Measurements from ENCODE around the gene PSMB5. TPM values are rescaled to one million over a fixed set of nuclear protein-coding genes. Genes with fewer than 3 reads are reported as not detected.
"Not testable (repeated sequence)": the region's sequence is repeated elsewhere in the genome, so short reads cannot be mapped to it uniquely, and the experiment has no call there.

PSMB5 gene
- total RNA-seq, 1 donor from 2014 or later, result 92.8 TPM

GRCh38 chr14:23018107-23018506 lies 16.6 kb downstream of the PSMB5 start:
- H3K27me3 ChIP-seq, result no peaks in the 10 kb centered on the region
- no peaks in the 10 kb centered on the region for H3K4me1 ChIP-seq
- H3K9me3 ChIP-seq, result no peaks in the 10 kb centered on the region
- no peak overlapping the region for H3K27ac ChIP-seq
- intact Hi-C loops (cut with DNase I), result no loop called here
- no peaks in the 10 kb centered on the region for H3K36me3 ChIP-seq
- H3K4me3 ChIP-seq, result no peak overlapping the region
- no peak for TF ChIP-seq POLR2A (IDR thresholded peaks at IDR 0.05)
- TF ChIP-seq POLR2AphosphoS5 (IDR thresholded peaks at IDR 0.05; ENCODE audit: insufficient read depth in 1 of 2, low read depth in 1 of 2), result no peak
- no peak for TF ChIP-seq CTCF (IDR thresholded peaks at IDR 0.05)
- DNase-seq (ENCODE audit: extremely low spot score in 2 of 2), result no peak

- Histone ChIP-seq H3K9me3 (no peaks in the 10 kb centered on the region), H3K4me3 (no peak overlapping the region), H3K4me1 (no peaks in the 10 kb centered on the region), H3K36me3 (no peaks in the 10 kb centered on the region), H3K27me3 (no peaks in the 10 kb centered on the region), H3K27ac (no peak overlapping the region)
- DNase-seq (ENCODE audit: extremely low spot score in 2 of 2), result no peak
- TF ChIP-seq POLR2A (IDR thresholded peaks at IDR 0.05), result no peak
- TF ChIP-seq POLR2AphosphoS5 (IDR thresholded peaks at IDR 0.05; ENCODE audit: insufficient read depth in 1 of 2, low read depth in 1 of 2), result no peak
- TF ChIP-seq CTCF (IDR thresholded peaks at IDR 0.05), result no peak
- intact Hi-C loops (cut with DNase I), result no loop called here
Observed at GRCh38 chr14:23017091-23017490, 17.6 kb downstream of the PSMB5 start.

- H3K4me1 ChIP-seq, result no peaks in the 10 kb centered on the region
- no peak overlapping the region for H3K4me3 ChIP-seq
- no peak for DNase-seq (ENCODE audit: extremely low spot score in 2 of 2)
- no peak overlapping the region for H3K27ac ChIP-seq
- no peaks in the 10 kb centered on the region for H3K36me3 ChIP-seq
- H3K27me3 ChIP-seq, result no peaks in the 10 kb centered on the region
- intact Hi-C loops (cut with DNase I), result no loop called here
- TF ChIP-seq POLR2A (IDR thresholded peaks at IDR 0.05) (no peak), CTCF (IDR thresholded peaks at IDR 0.05) (no peak), POLR2AphosphoS5 (IDR thresholded peaks at IDR 0.05; ENCODE audit: insufficient read depth in 1 of 2, low read depth in 1 of 2) (no peak)
- no peaks in the 10 kb centered on the region for H3K9me3 ChIP-seq
Observed at GRCh38 chr14:23015618-23016017, 19.1 kb downstream of the PSMB5 start.

- H3K4me1 ChIP-seq, result peaks cover 11% of the 10 kb centered on the region
- H3K27me3 ChIP-seq; H3K36me3 ChIP-seq; intact Hi-C loops (cut with DNase I); DNase-seq (ENCODE audit: extremely low spot score in 2 of 2); H3K27ac ChIP-seq; H3K9me3 ChIP-seq; H3K4me3 ChIP-seq: not testable (repeated sequence)
Observed at GRCh38 chr14:23013749-23014054, 21.0 kb downstream of the PSMB5 start.

- Histone ChIP-seq H3K27ac (no peak overlapping the region), H3K27me3 (no peaks in the 10 kb centered on the region)
- intact Hi-C loops (cut with DNase I), result no loop called here
Observed at GRCh38 chr14:23013054-23013748, 21.5 kb downstream of the PSMB5 start.

More at GRCh38 chr14:23013054-23013748, 21.5 kb downstream of the PSMB5 start:
- DNase-seq (ENCODE audit: extremely low spot score in 2 of 2), result no peak
- Histone ChIP-seq H3K9me3 (no peaks in the 10 kb centered on the region), H3K36me3 (no peaks in the 10 kb centered on the region), H3K4me1 (peaks cover 13% of the 10 kb centered on the region), H3K4me3 (no peak overlapping the region)
- TF ChIP-seq POLR2AphosphoS5 (IDR thresholded peaks at IDR 0.05; ENCODE audit: insufficient read depth in 1 of 2, low read depth in 1 of 2), result no peak
- TF ChIP-seq POLR2A (IDR thresholded peaks at IDR 0.05), result no peak
- no peak for TF ChIP-seq CTCF (IDR thresholded peaks at IDR 0.05)
